K562 (cell line): ENCODE results near the gene PPP1R9A. TPM values are rescaled to one million over a fixed set of nuclear protein-coding genes. Genes with fewer than 3 reads are reported as not detected.

Source experiments
- ATAC-seq: fragments of 200-7000 bp; cut with Tn5 transposase; 3 replicates; pipeline ENCODE4 v1.9.1; 2020; ENCODE audit warnings: moderate library complexity
- BruUV-seq: library from RNA; stranded (reverse); fragments of 400-500 nt; replicated peaks from 2 replicates; lab custom pipeline; 2021; lab: Mats Ljungman, UMichigan
- CTCF ChIA-PET: fragments of 300-600 bp; formaldehyde crosslinking; extraction: SDS; loops from one replicate; lab custom pipeline; 2021; ENCODE audit warnings: low intra/inter-chr PET ratio; lab: Yijun Ruan, JAX
- POLR2A ChIA-PET: fragments of 300-600, 350-650 bp; sonication (Branson Sonifier 250); formaldehyde crosslinking; extraction: SDS; loops from one replicate; lab custom pipeline; 2021; ENCODE audit warnings: antibody characterized with exemption, inconsistent platforms; lab: Yijun Ruan, JAX
- DNase-seq, 4 experiments: peaks; one replicate each; pipeline versions ENCODE4 v3.0.0 to v3.0.0-alpha.2; 2011 to 2018; ENCODE audit warnings: low spot score in 3 of 4, mixed read lengths in 3 of 4; ENCODE audit errors: extremely low read depth in 1 of 4
- FAIRE-seq: peaks from 2 replicates; lab custom pipeline; 2011; peaks lifted over from hg19 to GRCh38; lab: Jason Lieb, UNC
- H2AFZ ChIP-seq: 2 replicates; pipeline ENCODE4 v1.6.0; 2011; ENCODE audit warnings: low read depth, low read length, control low read depth, inconsistent platforms
- H3K27ac ChIP-seq: fragments of 200-600 bp; 3 replicates; pipeline ENCODE4 v1.8.0; 2011; ENCODE audit warnings: low read depth, mild to moderate bottlenecking, control low read depth, inconsistent platforms, low read length, moderate library complexity, mixed read lengths; ENCODE audit errors: extremely low read depth
- H3K27me3 ChIP-seq, 2 experiments: fragments of 300-600 bp in 1 of 2; 2 replicates in 1 of 2; 3 replicates in 1 of 2; pipeline versions ENCODE4 v1.6.0 to v1.8.0; 2011; ENCODE audit warnings: inconsistent platforms in 2 of 2, low read length in 2 of 2, mild to moderate bottlenecking in 1 of 2, mixed read lengths in 1 of 2, moderate library complexity in 1 of 2; ENCODE audit not compliant: control insufficient read depth in 2 of 2, insufficient read depth in 2 of 2
- H3K36me3 ChIP-seq: fragments of 300-600 bp; 3 replicates; pipeline ENCODE4 v1.8.0; 2011; ENCODE audit warnings: mild to moderate bottlenecking, low read length, inconsistent platforms; ENCODE audit not compliant: control insufficient read depth, insufficient read depth
- H3K4me1 ChIP-seq, 2 experiments: fragments of 200-600 bp in 1 of 2; replicated peaks in 1 of 2; 2 replicates in 1 of 2; 3 replicates in 1 of 2; pipeline versions ENCODE4 v1.5.1 to v1.8.0; 2011; ENCODE audit warnings: inconsistent platforms in 2 of 2, low read length in 2 of 2, mild to moderate bottlenecking in 1 of 2, mixed read lengths in 1 of 2, moderate library complexity in 1 of 2; ENCODE audit not compliant: control insufficient read depth in 2 of 2, insufficient read depth in 2 of 2
- H3K4me2 ChIP-seq: 2 replicates; pipeline ENCODE4 v1.6.1; 2011; ENCODE audit warnings: low read length, control low read depth, inconsistent platforms, mixed read lengths; ENCODE audit not compliant: insufficient read depth
- H3K4me3 ChIP-seq: fragments of 200-600 bp; sonication (generic), shearing (Covaris generic); 2 replicates; pipeline ENCODE4 v1.5.1; 2016; ENCODE audit warnings: control low read depth, inconsistent platforms
- H3K79me2 ChIP-seq: fragments of 200-600 bp; 3 replicates; pipeline ENCODE4 v1.8.0; 2011; ENCODE audit warnings: low read length, inconsistent platforms; ENCODE audit not compliant: control insufficient read depth, insufficient read depth
- H3K9ac ChIP-seq, 2 experiments: 2 replicates each; pipeline versions ENCODE4 v1.6.0 to v1.6.1; 2011; ENCODE audit warnings: low read depth in 2 of 2, low read length in 2 of 2, control low read depth in 1 of 2, inconsistent platforms in 1 of 2, mild to moderate bottlenecking in 1 of 2, mixed read lengths in 1 of 2; ENCODE audit not compliant: insufficient read depth in 1 of 2
- H3K9me1 ChIP-seq: one replicate; pipeline ENCODE4 v1.6.0; 2011; ENCODE audit warnings: inconsistent platforms, mild to moderate bottlenecking, low read length, moderate library complexity; ENCODE audit not compliant: control insufficient read depth, insufficient read depth
- H3K9me3 ChIP-seq: replicated peaks from 2 replicates; pipeline ENCODE4 v1.5.1; 2011; ENCODE audit warnings: low read depth, low read length, inconsistent platforms; ENCODE audit not compliant: control insufficient read depth, insufficient read depth
- H4K20me1 ChIP-seq: replicated peaks from 2 replicates; pipeline ENCODE4 v1.6.1; 2011; ENCODE audit warnings: low read length, inconsistent platforms, mixed read lengths; ENCODE audit not compliant: control insufficient read depth, insufficient read depth
- BCOR ChIP-seq: fragments of 450-650 bp; IDR thresholded peaks from 2 replicates; pipeline ENCODE4 v1.6.1; 2016
- EP300 ChIP-seq: IDR thresholded peaks from 2 replicates; pipeline ENCODE4 v1.6.1; 2012; ENCODE audit warnings: low read length, improper control_type of control experiment
- EWSR1 ChIP-seq: fragments of 450-650 bp; IDR thresholded peaks from 2 replicates; pipeline ENCODE4 v1.6.1; 2018; ENCODE audit warnings: borderline replicate concordance, mild to moderate bottlenecking, low read depth, moderate library complexity; ENCODE audit not compliant: partially characterized antibody
- IFI16 ChIP-seq: fragments of 250-450 bp; sonication (Bioruptor Pico); IDR thresholded peaks from 2 replicates; pipeline ENCODE4 v2.1.2; 2022; ENCODE audit warnings: mild to moderate bottlenecking, inconsistent platforms
- LEF1 ChIP-seq: fragments of 450-650 bp; IDR thresholded peaks from 2 replicates; pipeline ENCODE4 v1.6.1; 2016; ENCODE audit warnings: mild to moderate bottlenecking
- MCM3 ChIP-seq: fragments of 450-650 bp; IDR thresholded peaks from 2 replicates; pipeline ENCODE4 v1.6.1; 2016
- PCBP2 ChIP-seq: fragments of 200-400 bp; formaldehyde crosslinking; IDR thresholded peaks from 2 replicates; pipeline ENCODE4 v1.6.1; 2018; ENCODE audit warnings: low read length, low read depth, mild to moderate bottlenecking, moderate library complexity; ENCODE audit not compliant: poor library complexity, severe bottlenecking
- POLR2G ChIP-seq: fragments of 200-400 bp; formaldehyde crosslinking; IDR thresholded peaks from 2 replicates; pipeline ENCODE4 v1.6.1; 2017; ENCODE audit warnings: low read depth, mild to moderate bottlenecking, antibody characterized with exemption, low read length, moderate library complexity
- PYGO2 ChIP-seq: fragments of 450-650 bp; IDR thresholded peaks from 2 replicates; pipeline ENCODE4 v1.6.1; 2016; ENCODE audit warnings: mild to moderate bottlenecking, missing genetic modification characterization, moderate library complexity, missing compliant biosample characterization
- SNIP1 ChIP-seq: fragments of 450-650 bp; IDR thresholded peaks from 2 replicates; pipeline ENCODE4 v1.7.1; 2017; ENCODE audit warnings: low read depth, mild to moderate bottlenecking
- SREBF2 ChIP-seq: sonication (generic); formaldehyde crosslinking; IDR thresholded peaks from 2 replicates; pipeline ENCODE4 v1.4.0; 2020; ENCODE audit warnings: mild to moderate bottlenecking, missing genetic modification reagents
- ZC3H4 ChIP-seq: sonication (generic); formaldehyde crosslinking; IDR thresholded peaks from 2 replicates; pipeline ENCODE4 v1.9.0; 2021; ENCODE audit warnings: missing genetic modification reagents, borderline replicate concordance
- ZNF347 ChIP-seq: fragments of 450-650 bp; formaldehyde crosslinking; IDR thresholded peaks from 2 replicates; pipeline ENCODE4 v1.4.0; 2020; ENCODE audit warnings: low read depth, mild to moderate bottlenecking, moderate library complexity
- ZSCAN32 ChIP-seq: fragments of 450-650 bp; formaldehyde crosslinking; IDR thresholded peaks from 2 replicates; pipeline ENCODE4 v1.4.0; 2020; ENCODE audit warnings: mild to moderate bottlenecking, moderate library complexity
- WGBS: fragments of 100-300 bp; shearing (Covaris generic); methylation state at CpG from one replicate; pipeline ENCODE4 v1.1.6; 2016; ENCODE audit warnings: low coverage, mixed read lengths; ENCODE audit not compliant: insufficient coverage; ENCODE audit errors: missing lambda C conversion rate; 5-methylcytosine and 5-hydroxymethylcytosine counted together
- in situ Hi-C: fragments of 300-500 bp; cut with MboI; formaldehyde crosslinking; loops from 4 replicates; pipeline ENCODE4 v1.15.0; 2018; ENCODE audit warnings: inconsistent platforms, mixed read lengths
- intact Hi-C: fragments of 100-400 bp; cut with micrococcal nuclease; formaldehyde crosslinking; loops from 2 replicates; pipeline ENCODE4 v1.14.2; 2022
- polyA plus RNA-seq, 8 experiments: library from polyadenylated mRNA; depleted of rRNA in 4 of 8; stranded (reverse) in 5 of 8; unstranded in 3 of 8; fragments of >200 nt; fragmentation: Nextera tagmentation in 2 of 8; fragmentation: Illumina TruSeq in 1 of 8; extraction: Ambion mirVana in 2 of 8; extraction: Trizol in 1 of 8; gene quantifications; 2 replicates each; pipeline versions ENCODE4 v1.2.1 to v1.2.3, GENCODE V29; 2011 to 2014; ENCODE audit warnings: inconsistent platforms in 1 of 8, missing spikeins in 1 of 8
- total RNA-seq, 7 experiments: library from RNA; depleted of rRNA in 6 of 7; stranded (reverse); fragments of >200 nt in 6 of 7; fragmentation: Illumina TruSeq in 2 of 7; extraction: Trizol in 2 of 7; gene quantifications; 2 replicates each; pipeline versions ENCODE4 v1.2.1 to v1.2.3, GENCODE V29; 2011 to 2021; ENCODE audit warnings: low replicate concordance in 1 of 7
- TF ChIP-seq, protein P1 (sequence below): fragments of 450-650 bp; IDR thresholded peaks from 2 replicates; pipeline ENCODE4 v1.6.1; 2016; ENCODE audit warnings: borderline replicate concordance
- TF ChIP-seq, protein P2 (sequence below): IDR thresholded peaks from 2 replicates; pipeline ENCODE4 v1.6.1; 2011; ENCODE audit not compliant: insufficient read length; ENCODE audit errors: extremely low read depth
- TF ChIP-seq, protein P3 (sequence below): fragments of 450-650 bp; IDR thresholded peaks from 2 replicates; pipeline ENCODE4 v1.6.1; 2016; ENCODE audit warnings: antibody characterized with exemption
- TF ChIP-seq, protein P4 (sequence below): sonication (generic); IDR thresholded peaks from 2 replicates; pipeline ENCODE4 v1.6.1; 2016

The PPP1R9A gene
- total and polyA plus RNA-seq, 9 of the 15 experiments (the other 6 are each of a cell fraction or from before 2014, with no cell fraction given), result 0.24 TPM; not detected in 8

DNA sequence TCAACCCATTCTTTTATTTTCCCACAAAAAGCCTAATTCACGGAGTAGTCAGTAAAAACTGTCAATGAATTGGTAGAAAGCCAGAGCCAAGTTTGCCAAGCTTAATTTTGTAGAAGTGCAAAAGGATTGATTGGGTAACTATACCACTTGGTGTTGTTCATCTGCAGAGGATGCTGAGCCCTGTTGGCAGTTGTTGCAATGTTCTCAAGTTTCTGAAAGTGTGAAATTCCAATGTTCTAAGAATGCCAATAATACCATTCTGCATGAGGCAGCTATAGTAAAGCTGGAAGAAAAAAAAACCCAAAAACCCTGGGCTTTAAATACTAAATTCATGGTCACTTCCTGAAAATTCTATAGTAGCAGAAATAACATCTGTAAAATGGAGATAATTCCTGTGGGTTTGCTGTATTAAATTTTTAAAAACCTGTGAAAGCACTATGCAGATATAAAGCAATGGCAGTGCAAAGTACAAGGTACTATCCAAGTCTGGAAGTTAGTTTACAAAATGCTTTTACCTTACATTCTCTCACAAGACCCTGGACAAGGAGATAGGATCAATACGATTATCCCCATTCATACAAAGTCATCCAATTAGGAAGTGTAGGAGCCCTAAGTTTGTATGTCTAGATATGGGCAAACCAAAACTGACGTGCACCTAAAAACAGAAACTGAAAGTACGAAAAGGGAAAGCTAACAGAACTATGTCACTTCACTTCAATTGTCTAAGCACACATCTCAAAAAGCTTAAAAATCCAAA is 423.0 kb downstream of the PPP1R9A start (continued):
- no peak for TF ChIP-seq PCBP2
- no peak for TF ChIP-seq LEF1
- TF ChIP-seq ZNF347 (CRISPR knock-in tag), result no peak

DNA sequence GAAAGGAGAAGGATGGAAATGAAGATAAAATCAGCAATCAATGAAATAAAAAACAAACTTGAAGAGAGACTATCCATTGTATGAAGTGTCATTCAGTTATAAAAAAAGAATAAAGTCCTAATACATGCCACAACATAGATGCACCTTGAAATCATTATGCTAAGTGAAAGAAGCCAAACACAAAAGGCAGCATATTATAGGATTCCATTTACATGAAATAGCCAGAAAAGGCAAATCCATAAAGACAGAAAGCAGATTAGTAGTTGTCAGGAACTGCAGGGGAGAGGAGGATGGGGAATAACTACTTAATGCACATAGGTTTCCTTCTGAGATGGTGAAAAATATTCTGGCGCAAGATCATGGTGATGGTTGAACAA is 423.6 kb downstream of the PPP1R9A start:
- no peaks in the 10 kb centered on the region for H3K36me3 ChIP-seq
- WGBS, result 0% methylated on average over 1 of the region's 1 CpG
- no peaks in the 10 kb centered on the region for H3K27me3 ChIP-seq
- H3K9me3 ChIP-seq, result no peaks in the 10 kb centered on the region
- no peaks in the 10 kb centered on the region for H4K20me1 ChIP-seq
- intact Hi-C loops (no loop called here), in situ Hi-C loops (no loop called here)
- no peak overlapping the region for H3K9ac ChIP-seq
- no peaks in the 10 kb centered on the region for H3K79me2 ChIP-seq
- H3K9me1 ChIP-seq, result no peaks in the 10 kb centered on the region
- DNase-seq, result no peak
- H2AFZ ChIP-seq, result no peak overlapping the region
- H3K27ac ChIP-seq, result no peak overlapping the region
- no peak for FAIRE-seq
- POLR2A ChIA-PET, result no interaction called here
- H3K4me1 ChIP-seq, result no peaks in the 10 kb centered on the region
- H3K4me3 ChIP-seq, result no peak overlapping the region
- CTCF ChIA-PET, result no interaction called here
- no peak overlapping the region for H3K4me2 ChIP-seq
- ATAC-seq, result no peak
- no TSS peak for BruUV-seq
- TF ChIP-seq, protein P1, sequence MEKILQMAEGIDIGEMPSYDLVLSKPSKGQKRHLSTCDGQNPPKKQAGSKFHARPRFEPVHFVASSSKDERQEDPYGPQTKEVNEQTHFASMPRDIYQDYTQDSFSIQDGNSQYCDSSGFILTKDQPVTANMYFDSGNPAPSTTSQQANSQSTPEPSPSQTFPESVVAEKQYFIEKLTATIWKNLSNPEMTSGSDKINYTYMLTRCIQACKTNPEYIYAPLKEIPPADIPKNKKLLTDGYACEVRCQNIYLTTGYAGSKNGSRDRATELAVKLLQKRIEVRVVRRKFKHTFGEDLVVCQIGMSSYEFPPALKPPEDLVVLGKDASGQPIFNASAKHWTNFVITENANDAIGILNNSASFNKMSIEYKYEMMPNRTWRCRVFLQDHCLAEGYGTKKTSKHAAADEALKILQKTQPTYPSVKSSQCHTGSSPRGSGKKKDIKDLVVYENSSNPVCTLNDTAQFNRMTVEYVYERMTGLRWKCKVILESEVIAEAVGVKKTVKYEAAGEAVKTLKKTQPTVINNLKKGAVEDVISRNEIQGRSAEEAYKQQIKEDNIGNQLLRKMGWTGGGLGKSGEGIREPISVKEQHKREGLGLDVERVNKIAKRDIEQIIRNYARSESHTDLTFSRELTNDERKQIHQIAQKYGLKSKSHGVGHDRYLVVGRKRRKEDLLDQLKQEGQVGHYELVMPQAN, result no peak
- no peak for TF ChIP-seq BCOR
- TF ChIP-seq, protein P2, sequence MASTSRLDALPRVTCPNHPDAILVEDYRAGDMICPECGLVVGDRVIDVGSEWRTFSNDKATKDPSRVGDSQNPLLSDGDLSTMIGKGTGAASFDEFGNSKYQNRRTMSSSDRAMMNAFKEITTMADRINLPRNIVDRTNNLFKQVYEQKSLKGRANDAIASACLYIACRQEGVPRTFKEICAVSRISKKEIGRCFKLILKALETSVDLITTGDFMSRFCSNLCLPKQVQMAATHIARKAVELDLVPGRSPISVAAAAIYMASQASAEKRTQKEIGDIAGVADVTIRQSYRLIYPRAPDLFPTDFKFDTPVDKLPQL, result no peak
- TF ChIP-seq POLR2G, result no peak
- TF ChIP-seq, protein P3, sequence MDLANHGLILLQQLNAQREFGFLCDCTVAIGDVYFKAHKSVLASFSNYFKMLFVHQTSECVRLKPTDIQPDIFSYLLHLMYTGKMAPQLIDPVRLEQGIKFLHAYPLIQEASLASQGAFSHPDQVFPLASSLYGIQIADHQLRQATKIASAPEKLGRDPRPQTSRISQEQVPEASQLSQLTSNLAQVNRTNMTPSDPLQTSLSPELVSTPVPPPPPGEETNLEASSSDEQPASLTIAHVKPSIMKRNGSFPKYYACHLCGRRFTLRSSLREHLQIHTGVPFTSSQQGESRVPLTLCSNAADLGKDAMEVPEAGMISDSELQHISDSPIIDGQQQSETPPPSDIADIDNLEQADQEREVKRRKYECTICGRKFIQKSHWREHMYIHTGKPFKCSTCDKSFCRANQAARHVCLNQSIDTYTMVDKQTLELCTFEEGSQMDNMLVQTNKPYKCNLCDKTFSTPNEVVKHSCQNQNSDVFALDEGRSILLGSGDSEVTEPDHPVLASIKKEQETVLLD, result no peak
- no peak for TF ChIP-seq PYGO2 (tag)
- TF ChIP-seq EWSR1, result no peak
- TF ChIP-seq IFI16, result no peak
- no peak for TF ChIP-seq EP300
- no peak for TF ChIP-seq ZSCAN32
- TF ChIP-seq, protein P4, sequence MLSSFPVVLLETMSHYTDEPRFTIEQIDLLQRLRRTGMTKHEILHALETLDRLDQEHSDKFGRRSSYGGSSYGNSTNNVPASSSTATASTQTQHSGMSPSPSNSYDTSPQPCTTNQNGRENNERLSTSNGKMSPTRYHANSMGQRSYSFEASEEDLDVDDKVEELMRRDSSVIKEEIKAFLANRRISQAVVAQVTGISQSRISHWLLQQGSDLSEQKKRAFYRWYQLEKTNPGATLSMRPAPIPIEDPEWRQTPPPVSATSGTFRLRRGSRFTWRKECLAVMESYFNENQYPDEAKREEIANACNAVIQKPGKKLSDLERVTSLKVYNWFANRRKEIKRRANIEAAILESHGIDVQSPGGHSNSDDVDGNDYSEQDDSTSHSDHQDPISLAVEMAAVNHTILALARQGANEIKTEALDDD, result no peak
- TF ChIP-seq MCM3, result no peak
- no peak for TF ChIP-seq SNIP1
- TF ChIP-seq SREBF2 (CRISPR knock-in tag), result no peak
- no peak for TF ChIP-seq ZC3H4 (CRISPR knock-in tag)
